ENCODE data around the gene COX4I1. TPM values are rescaled to one million over a fixed set of nuclear protein-coding genes. Genes with fewer than 3 reads are reported as not detected.
"Not testable (repeated sequence)": the region's sequence is repeated elsewhere in the genome, so short reads cannot be mapped to it uniquely, and the experiment has no call there.

The COX4I1 gene
- total and polyA plus RNA-seq, 7 experiments from 2014 or later = 479 to 1,303 (median 677) TPM

GRCh38 chr16:85803570-85803969, 4.1 kb downstream of the COX4I1 start:
- intact Hi-C loops (cut with micrococcal nuclease) = loop anchor here in 1 of 2 donors (5.0 kb wide), 1 partner anchor 94 kb away; the partner anchor contains the start of gene IRF8
- Histone ChIP-seq H3K9me3 (ENCODE audit: control insufficient read depth in 2 of 3, low read length in 3 of 3) (no peaks in the 10 kb centered on the region), H3K4me3 (ENCODE audit: low read length) (no peak overlapping the region), H3K36me3 (ENCODE audit: control insufficient read depth in 2 of 3, insufficient read depth in 3 of 3, low read length in 3 of 3) (peaks cover 6 to 73% (median 8%) of the 10 kb centered on the region in 3 experiments), H3K27ac (ENCODE audit: low read depth, low read length) (no peak overlapping the region), H3K4me1 (ENCODE audit: control insufficient read depth in 2 of 2, insufficient read depth in 2 of 2, low read length in 2 of 2) (peaks cover 9 to 14% of the 10 kb centered on the region in 2 donors), H3K27me3 (ENCODE audit: control insufficient read depth in 2 of 2, insufficient read depth in 2 of 2, low read length in 2 of 2) (no peaks in the 10 kb centered on the region)
- DNase-seq (no peak), ATAC-seq (no peak)
- ChIA-PET POLR2A (interaction anchor here (0.8 kb wide), 1 partner anchor 11 kb away, joined by 3 read pairs; no protein-coding TSS in a partner anchor), CTCF (interaction anchor here (0.6 to 1.1 kb wide), 3 partner anchors 16 to 144 kb away, joined by 3 to 4 read pairs (median 3); no protein-coding TSS in a partner anchor)
- Mint-ChIP-seq H3K36me3 (peaks cover 28 to 53% (median 45%) of the 10 kb centered on the region in 5 donors), H3K27me3 (no peaks in the 10 kb centered on the region), H3K4me1 (peaks cover 21 to 47% (median 39%) of the 10 kb centered on the region in 7 donors), H3K27ac (peak overlapping the region in 2 of 9 donors; percentile 28 to 42), H3K9me3 (peaks cover 0 to 2% (median 0%) of the 10 kb centered on the region in 11 donors), H3K4me3 (peak overlapping the region in 1 of 10 donors; percentile 42)

GRCh38 chr16:85805442-85806045, 6.0 kb downstream of the COX4I1 start:
- ATAC-seq (no peak), DNase-seq (no peak)
- H3K4me1 ChIP-seq (ENCODE audit: control insufficient read depth in 2 of 2, insufficient read depth in 2 of 2, low read length in 2 of 2) = peaks cover 3% of the 10 kb centered on the region in 2 donors
- Mint-ChIP-seq H3K27ac (no peak overlapping the region), H3K4me1 (peaks cover 17 to 39% (median 30%) of the 10 kb centered on the region in 7 donors), H3K9me3 (peaks cover 0 to 2% (median 0%) of the 10 kb centered on the region in 11 donors), H3K4me3 (no peak overlapping the region), H3K27me3 (no peaks in the 10 kb centered on the region), H3K36me3 (peaks cover 28 to 53% (median 45%) of the 10 kb centered on the region in 5 donors)
- ChIA-PET CTCF (no interaction called here), POLR2A (no interaction called here)
- intact Hi-C loops (cut with micrococcal nuclease) = no loop called here
- H3K36me3 ChIP-seq (ENCODE audit: control insufficient read depth in 2 of 3, insufficient read depth in 3 of 3, low read length in 3 of 3) = peaks cover 6 to 60% (median 8%) of the 10 kb centered on the region in 3 experiments
- no peak overlapping the region for H3K4me3 ChIP-seq (ENCODE audit: low read length)
- no peaks in the 10 kb centered on the region for H3K27me3 ChIP-seq (ENCODE audit: control insufficient read depth in 2 of 2, insufficient read depth in 2 of 2, low read length in 2 of 2)
- no peak overlapping the region for H3K27ac ChIP-seq (ENCODE audit: low read depth, low read length)
- no peaks in the 10 kb centered on the region for H3K9me3 ChIP-seq (ENCODE audit: control insufficient read depth in 2 of 3, low read length in 3 of 3)

- peaks cover 6 to 58% (median 8%) of the 10 kb centered on the region in 3 experiments for H3K36me3 ChIP-seq (ENCODE audit: control insufficient read depth in 2 of 3, insufficient read depth in 3 of 3, low read length in 3 of 3)
- peak overlapping the region in 1 of 9 donors; percentile 13 for H3K27ac Mint-ChIP-seq
- H3K36me3 Mint-ChIP-seq = peaks cover 27 to 49% (median 41%) of the 10 kb centered on the region in 5 donors
- peaks cover 0 to 3% (median 0%) of the 10 kb centered on the region in 5 donors for H3K27me3 Mint-ChIP-seq
- no peak overlapping the region for H3K4me3 Mint-ChIP-seq
- H3K4me3 ChIP-seq (ENCODE audit: low read length) = no peak overlapping the region
- POLR2A ChIA-PET = no interaction called here
- CTCF ChIA-PET = no interaction called here
- no peaks in the 10 kb centered on the region for H3K27me3 ChIP-seq (ENCODE audit: control insufficient read depth in 2 of 2, insufficient read depth in 2 of 2, low read length in 2 of 2)
- H3K4me1 Mint-ChIP-seq = peaks cover 9 to 29% (median 20%) of the 10 kb centered on the region in 7 donors
- DNase-seq (no peak), ATAC-seq (peak; percentile 10)
- H3K4me1 ChIP-seq (ENCODE audit: control insufficient read depth in 2 of 2, insufficient read depth in 2 of 2, low read length in 2 of 2) = no peaks in the 10 kb centered on the region
- no peak overlapping the region for H3K27ac ChIP-seq (ENCODE audit: low read depth, low read length)
- no peaks in the 10 kb centered on the region for H3K9me3 ChIP-seq (ENCODE audit: control insufficient read depth in 2 of 3, low read length in 3 of 3)
- H3K9me3 Mint-ChIP-seq = no peaks in the 10 kb centered on the region
- intact Hi-C loops (cut with micrococcal nuclease) = no loop called here
Measured at GRCh38 chr16:85806539-85806938, 7.0 kb downstream of the COX4I1 start.

- H3K27me3 ChIP-seq (ENCODE audit: control insufficient read depth in 2 of 2, insufficient read depth in 2 of 2, low read length in 2 of 2); H3K9me3 Mint-ChIP-seq; H3K27ac Mint-ChIP-seq; intact Hi-C loops (cut with micrococcal nuclease); ATAC-seq; DNase-seq; H3K4me3 Mint-ChIP-seq; H3K9me3 ChIP-seq (ENCODE audit: control insufficient read depth in 2 of 3, low read length in 3 of 3); H3K27ac ChIP-seq (ENCODE audit: low read depth, low read length); POLR2A ChIA-PET; H3K4me1 ChIP-seq (ENCODE audit: control insufficient read depth in 2 of 2, insufficient read depth in 2 of 2, low read length in 2 of 2); H3K4me3 ChIP-seq (ENCODE audit: low read length); CTCF ChIA-PET: not testable (repeated sequence)
- Mint-ChIP-seq H3K27me3 (peaks cover 0 to 11% (median 6%) of the 10 kb centered on the region in 5 donors), H3K36me3 (peaks cover 19 to 41% (median 34%) of the 10 kb centered on the region in 5 donors), H3K4me1 (peaks cover 2 to 21% (median 12%) of the 10 kb centered on the region in 7 donors)
- peaks cover 6 to 50% (median 8%) of the 10 kb centered on the region in 3 experiments for H3K36me3 ChIP-seq (ENCODE audit: control insufficient read depth in 2 of 3, insufficient read depth in 3 of 3, low read length in 3 of 3)
Measured at GRCh38 chr16:85807340-85807739, 7.8 kb downstream of the COX4I1 start.

- ATAC-seq; H3K4me3 ChIP-seq (ENCODE audit: low read length); H3K27ac Mint-ChIP-seq; H3K4me1 ChIP-seq (ENCODE audit: control insufficient read depth in 2 of 2, insufficient read depth in 2 of 2, low read length in 2 of 2); H3K9me3 Mint-ChIP-seq; DNase-seq; CTCF ChIA-PET; H3K27me3 ChIP-seq (ENCODE audit: control insufficient read depth in 2 of 2, insufficient read depth in 2 of 2, low read length in 2 of 2); H3K4me3 Mint-ChIP-seq; intact Hi-C loops (cut with micrococcal nuclease); H3K9me3 ChIP-seq (ENCODE audit: control insufficient read depth in 2 of 3, low read length in 3 of 3); POLR2A ChIA-PET; H3K27ac ChIP-seq (ENCODE audit: low read depth, low read length): not testable (repeated sequence)
- Mint-ChIP-seq H3K36me3 (peaks cover 19 to 36% (median 31%) of the 10 kb centered on the region in 5 donors), H3K27me3 (peaks cover 0 to 16% (median 7%) of the 10 kb centered on the region in 5 donors), H3K4me1 (peaks cover 2 to 13% (median 8%) of the 10 kb centered on the region in 7 donors)
- H3K36me3 ChIP-seq (ENCODE audit: control insufficient read depth in 2 of 3, insufficient read depth in 3 of 3, low read length in 3 of 3) = peaks cover 6 to 42% (median 8%) of the 10 kb centered on the region in 3 experiments
Measured at GRCh38 chr16:85808104-85808503, 8.6 kb downstream of the COX4I1 start.

GRCh38 chr16:85808926-85809325, 9.4 kb downstream of the COX4I1 start:
- Histone ChIP-seq H3K27me3 (ENCODE audit: control insufficient read depth in 2 of 2, insufficient read depth in 2 of 2, low read length in 2 of 2) (no peaks in the 10 kb centered on the region), H3K9me3 (ENCODE audit: control insufficient read depth in 2 of 3, low read length in 3 of 3) (no peaks in the 10 kb centered on the region), H3K4me1 (ENCODE audit: control insufficient read depth in 2 of 2, insufficient read depth in 2 of 2, low read length in 2 of 2) (no peaks in the 10 kb centered on the region), H3K36me3 (ENCODE audit: control insufficient read depth in 2 of 3, insufficient read depth in 3 of 3, low read length in 3 of 3) (peaks cover 5 to 34% (median 6%) of the 10 kb centered on the region in 3 experiments), H3K27ac (ENCODE audit: low read depth, low read length) (no peak overlapping the region), H3K4me3 (ENCODE audit: low read length) (no peak overlapping the region)
- H3K36me3 Mint-ChIP-seq = peaks cover 15 to 27% (median 22%) of the 10 kb centered on the region in 5 donors
- H3K27ac Mint-ChIP-seq = peak overlapping the region in 1 of 9 donors; percentile 51
- H3K4me3 Mint-ChIP-seq = no peak overlapping the region
- H3K9me3 Mint-ChIP-seq = no peaks in the 10 kb centered on the region
- ChIA-PET CTCF (no interaction called here), POLR2A (no interaction called here)
- H3K4me1 Mint-ChIP-seq = peaks cover 1 to 5% (median 2%) of the 10 kb centered on the region in 7 donors
- no peak for DNase-seq
- H3K27me3 Mint-ChIP-seq = peaks cover 0 to 18% (median 7%) of the 10 kb centered on the region in 5 donors
- ATAC-seq = no peak
- intact Hi-C loops (cut with micrococcal nuclease) = no loop called here
